ENCODE data around the gene NEURL1.
"Not testable (repeated sequence)": the region's sequence is repeated elsewhere in the genome, so short reads cannot be mapped to it uniquely, and the experiment has no call there.

Gene NEURL1

GRCh38 chr10:103608056-103608455, 114.6 kb downstream of the NEURL1 start:
- DNase-seq (ENCODE audit: low read depth), result not testable (repeated sequence)

GRCh38 chr10:103609231-103610082, 116.0 kb downstream of the NEURL1 start:
- no peak for DNase-seq (ENCODE audit: low read depth)

- no peak for DNase-seq (ENCODE audit: low read depth)
Observed at GRCh38 chr10:103610083-103610472, 116.6 kb downstream of the NEURL1 start.

DNA sequence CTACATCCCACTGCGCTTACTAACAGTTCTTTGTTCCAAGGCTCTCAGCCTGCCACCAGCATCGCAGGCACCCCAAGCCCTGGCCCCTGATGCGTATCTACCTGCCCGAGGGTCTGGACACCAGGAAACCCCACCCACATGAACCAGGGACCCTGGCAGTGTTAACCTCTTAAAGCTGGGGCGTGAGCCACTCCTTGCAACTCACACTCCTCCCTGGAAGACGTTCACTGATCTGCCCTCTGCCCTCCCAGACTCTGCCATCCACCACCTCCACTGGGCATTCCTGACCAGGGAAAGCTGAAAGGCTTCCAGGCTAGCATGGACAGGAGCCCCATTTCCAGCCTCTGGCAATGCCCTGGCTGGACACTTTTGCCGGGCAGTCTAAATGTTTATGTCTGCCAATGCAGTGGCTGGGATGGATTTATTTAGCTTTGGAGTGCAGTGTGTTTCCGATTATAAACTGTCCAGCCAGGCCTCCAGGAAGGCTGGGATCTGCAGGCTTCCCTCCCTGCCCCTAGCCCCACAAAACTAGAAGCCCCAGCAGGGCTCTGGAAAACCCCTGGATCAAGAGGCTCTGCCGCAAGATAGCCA, 117.5 kb downstream of the NEURL1 start:
- no peak for DNase-seq (ENCODE audit: low read depth)

DNA sequence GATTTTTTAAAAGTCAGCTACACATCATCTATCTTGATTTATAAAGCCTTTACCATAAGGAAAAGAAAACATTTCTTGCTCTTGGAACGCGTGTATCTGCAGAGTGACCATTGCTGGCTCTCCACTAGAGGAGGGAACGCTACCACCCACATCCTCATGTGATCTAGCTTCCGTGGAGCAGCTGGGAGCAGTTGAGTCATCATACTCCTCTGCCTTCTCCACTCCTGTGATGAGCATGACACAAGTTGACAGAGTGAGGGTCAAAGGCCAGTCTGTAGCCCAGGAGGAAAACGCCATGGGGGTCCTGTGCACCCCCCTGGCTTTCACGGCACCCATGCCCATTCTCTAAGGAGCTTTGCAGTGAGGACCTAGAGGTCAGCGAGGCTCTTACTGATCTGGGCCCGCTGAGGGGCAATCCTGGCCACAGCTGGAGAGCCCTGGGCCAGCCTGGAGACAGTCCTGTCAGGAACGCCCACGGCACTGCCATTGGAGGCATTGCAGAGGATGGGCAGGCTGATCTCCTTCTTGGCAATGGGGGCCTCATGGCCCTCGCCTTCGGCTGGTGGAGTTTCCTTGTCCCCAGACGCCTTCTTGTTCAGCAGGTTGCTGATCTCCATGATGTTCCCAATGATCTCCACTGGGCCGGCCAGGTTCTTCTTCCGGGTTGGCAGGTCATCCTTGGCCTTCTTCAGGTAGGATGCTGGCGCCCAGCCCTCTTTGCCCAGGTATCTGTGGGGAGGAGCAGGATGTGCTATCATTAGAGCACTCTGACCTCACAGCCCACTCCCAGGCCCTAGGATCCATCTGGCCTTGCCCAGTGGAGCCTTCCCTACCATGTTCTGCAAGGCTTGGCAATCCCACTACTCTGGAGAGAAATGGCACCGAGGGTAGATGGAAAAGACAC, 119.2 kb downstream of the NEURL1 start:
- no peak for DNase-seq (ENCODE audit: low read depth)

DNA sequence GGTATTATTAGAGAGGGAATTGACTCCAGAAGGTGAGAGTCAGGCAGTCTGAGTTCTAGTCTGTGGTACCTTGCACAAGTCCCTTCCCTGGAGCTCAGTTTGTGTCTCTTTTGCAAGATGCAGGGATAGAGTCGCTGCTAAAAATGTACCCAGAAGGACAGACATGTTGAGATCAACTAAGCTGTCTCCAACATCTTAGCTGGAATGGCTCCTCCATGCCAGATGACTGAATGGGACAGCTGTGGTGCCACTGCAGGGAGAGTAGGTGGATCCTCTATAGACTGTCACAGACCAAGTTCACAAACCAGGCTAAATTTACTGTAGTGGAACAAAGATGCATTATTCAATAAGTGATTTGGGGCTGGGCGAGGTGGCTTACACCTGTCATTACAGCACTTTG, 120.1 kb downstream of the NEURL1 start:
- DNase-seq (ENCODE audit: low read depth), result no peak

- no peak for DNase-seq (ENCODE audit: low read depth)
Observed at GRCh38 chr10:103614306-103615158, 121.0 kb downstream of the NEURL1 start.

DNA sequence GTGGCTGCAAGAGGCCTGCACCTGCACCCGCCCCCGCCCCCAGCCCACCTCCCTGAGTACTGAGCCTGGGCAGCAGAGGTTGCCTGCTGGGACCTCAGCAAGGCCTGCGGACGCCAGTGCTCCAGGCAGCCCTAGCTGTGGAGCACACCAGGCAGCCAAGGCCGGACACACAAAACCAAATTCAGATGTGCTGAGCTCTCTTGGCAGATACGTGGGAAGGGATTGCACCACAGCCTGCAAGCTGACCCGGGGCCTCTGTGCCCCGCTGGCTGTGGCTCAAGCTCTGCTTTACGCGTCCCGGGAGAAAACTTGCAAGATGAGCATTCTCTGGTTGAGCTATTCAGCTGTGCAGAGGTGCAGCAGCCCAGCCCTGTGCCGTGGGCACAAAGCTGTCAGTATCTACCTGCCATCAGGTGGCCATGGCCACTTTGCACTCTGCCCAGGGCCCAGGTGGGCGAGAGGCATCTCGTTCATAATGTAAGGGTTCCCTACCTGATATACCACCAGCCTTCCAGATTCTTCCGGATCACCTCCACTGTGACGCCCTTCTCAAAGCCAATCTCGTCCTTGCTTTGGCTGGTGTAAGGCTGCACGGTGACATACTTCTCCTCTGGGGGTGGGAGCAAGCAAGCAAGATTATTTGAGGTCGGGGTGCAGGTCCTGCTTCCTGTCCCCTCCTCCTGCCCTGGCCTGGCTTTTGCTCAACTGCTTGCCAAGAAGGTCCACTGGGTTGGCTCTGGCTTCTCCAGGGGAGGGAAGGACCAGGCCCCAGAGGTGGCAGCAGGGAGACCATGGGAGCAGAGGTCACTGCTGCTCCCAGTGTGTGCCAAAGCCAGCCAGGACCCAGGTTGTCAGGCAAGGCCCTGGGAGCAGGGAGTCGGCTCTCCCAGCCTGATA, 123.4 kb downstream of the NEURL1 start:
- DNase-seq (ENCODE audit: low read depth), result no peak

DNA sequence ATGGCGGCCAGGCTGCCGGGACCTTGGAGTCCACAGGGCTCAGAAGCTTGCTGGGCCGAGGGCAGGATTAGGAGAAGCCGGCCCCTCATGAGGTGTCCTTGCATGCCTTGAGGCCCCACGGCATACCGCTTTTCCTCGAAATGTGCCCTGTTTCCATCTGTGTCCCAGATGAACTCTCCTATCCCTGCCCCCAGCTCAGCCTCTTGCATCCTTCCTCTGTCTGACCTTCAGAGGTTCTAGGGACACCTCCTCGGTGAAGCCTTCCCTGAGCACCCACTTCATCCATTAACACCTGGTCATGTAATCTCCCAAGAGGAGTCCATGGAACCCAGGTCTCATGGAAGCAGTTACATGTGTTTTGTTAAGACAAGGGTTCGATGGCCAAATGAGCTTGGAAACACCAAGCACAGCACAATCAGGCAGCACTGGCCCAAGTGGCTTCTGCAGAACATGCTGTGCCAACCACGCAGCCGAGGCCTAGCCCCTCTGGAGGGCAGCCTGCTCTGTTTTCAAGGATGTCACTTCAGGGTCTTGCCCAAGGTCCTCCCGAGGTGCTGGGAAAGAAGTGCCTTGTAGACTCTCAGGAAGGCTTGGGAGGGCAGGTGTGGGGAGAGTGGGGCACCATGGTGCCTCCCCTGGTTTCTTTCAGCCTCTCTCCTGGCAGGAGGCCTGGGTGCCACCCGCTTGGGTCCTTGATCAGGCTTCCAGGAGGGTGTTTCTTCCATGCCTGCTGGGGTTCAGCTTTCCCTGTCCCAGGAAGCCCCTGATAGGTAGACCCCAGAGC, 124.3 kb downstream of the NEURL1 start:
- DNase-seq (ENCODE audit: low read depth), result no peak

DNA sequence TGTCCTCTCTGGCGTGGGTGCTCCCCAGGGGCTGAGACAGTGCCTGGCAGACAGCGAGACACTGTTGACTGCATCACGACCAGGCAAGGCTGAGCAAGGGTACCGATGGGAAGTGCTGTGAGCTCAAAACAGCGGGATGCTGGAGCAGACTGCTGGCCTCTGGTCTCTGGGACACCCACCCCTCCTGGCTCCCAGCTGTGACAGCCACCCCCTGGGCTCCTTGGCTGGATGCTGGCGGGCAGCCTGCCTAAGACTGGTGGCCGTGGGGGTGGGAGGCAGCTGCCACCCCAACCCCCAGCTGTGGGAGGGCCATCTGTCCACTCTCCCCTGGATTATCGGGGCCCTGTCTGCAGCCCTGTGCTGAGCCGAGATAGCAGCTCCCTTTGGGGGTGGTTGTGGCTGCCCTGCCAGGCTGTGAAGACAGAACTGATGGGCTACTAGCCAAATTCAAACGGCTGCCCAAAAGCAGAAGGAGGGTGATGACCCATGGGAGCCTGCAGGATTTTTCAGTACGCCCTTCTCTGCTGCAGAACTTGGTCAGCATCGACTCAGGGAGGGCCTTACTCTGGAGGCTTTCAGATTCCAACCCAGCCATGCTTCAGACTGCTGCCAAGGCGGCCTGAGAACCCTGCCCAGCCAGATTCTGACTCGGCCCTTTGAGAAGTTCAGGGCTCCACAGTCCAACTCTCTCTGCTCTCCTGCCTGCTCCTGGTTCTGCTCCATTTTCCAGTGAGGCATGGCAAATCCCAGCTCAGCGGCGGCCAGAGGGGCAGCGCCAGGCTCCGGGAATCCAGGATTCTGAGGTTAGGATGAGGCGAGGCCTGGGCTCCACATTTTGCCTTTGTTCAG, 125.3 kb downstream of the NEURL1 start:
- DNase-seq (ENCODE audit: low read depth), result no peak

DNA sequence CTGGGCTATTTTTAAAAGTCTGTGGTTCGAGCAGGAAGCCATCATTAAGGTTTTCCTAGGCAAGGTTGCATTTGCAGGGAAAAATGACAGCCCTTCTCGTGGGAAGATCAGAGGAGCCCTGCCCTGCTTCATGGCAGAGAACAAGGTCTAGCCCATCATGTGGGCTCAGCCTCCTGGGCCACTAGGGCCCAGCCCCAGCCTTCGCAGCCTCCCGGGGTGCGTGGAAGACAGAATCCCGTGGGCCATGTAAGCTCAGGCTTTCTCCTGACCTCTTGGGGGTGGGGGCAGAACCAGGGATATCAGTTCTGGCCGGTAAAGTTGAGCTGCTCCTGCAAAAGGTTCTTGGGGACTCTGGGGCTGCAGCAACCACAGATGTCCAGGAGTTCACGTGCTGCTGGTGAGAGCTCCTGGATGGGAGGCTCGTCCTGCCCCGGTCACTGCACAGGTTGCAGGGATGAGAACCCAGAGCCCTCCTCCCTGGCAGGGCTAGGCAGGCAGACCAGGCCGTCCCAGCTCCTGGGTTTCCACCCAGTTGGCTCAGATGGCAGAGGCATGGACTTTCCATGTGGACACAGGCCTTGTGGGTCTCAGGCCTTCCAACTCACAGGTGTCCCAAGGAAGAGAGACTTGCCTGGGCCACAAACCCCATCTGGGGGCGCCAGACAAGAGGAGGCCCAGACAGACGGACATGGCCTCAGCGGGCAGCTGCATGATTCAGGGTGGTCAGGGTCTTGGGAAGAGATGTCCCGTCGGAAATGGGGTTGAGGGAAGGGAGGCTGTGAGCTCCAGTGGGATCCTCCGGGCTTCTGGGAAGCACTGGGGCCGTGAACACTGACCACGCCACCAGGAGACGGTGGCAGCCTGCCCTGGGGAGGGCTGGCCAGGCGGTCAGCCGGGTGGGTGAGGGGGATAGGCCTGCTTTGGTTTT, 126.2 kb downstream of the NEURL1 start:
- no peak for DNase-seq (ENCODE audit: low read depth)

- DNase-seq (ENCODE audit: low read depth), result no peak
Observed at GRCh38 chr10:103620352-103620740, 126.8 kb downstream of the NEURL1 start.

DNA sequence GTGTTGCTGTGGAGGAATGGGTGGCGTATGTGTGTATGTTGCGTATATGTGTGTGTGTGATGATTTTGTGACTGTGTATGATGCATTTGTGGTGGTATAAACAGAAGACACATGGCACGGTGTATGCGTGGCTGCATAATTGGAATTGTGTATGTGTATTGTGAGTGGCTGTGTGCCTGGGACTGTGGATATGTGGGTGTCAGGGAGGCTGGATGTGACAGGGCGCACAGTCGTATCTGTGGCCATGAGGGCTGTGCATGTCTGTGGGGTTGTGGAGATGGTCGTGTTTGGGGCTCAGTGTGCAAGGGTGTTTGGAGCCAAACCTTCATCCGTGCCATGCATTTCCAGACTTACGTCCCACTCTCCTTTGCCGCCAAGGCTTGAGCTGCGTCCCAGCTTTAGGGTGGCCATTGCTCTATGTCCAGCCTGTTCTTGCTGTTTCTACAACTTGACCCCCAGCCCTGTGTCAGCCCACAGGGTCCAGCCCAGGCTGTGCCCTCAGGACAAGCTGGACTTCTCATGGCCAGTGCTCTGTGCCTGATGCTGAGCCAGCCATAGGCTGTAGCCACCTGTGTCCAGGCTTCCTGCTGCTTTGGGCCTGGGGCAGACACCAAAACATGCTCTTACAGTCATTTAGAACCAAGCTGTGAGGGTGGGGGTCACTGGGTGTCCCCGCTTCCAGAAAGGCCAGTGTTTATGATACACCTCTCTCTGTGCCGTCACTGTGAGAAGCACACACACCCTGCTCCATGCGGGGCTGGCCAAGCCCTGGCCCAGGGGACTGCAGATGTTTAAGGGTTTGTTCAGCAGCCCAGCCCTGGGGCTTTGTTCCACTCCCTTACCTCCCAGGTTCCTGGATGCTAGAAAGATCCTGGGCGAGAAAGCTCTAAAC, 127.6 kb downstream of the NEURL1 start:
- no peak for DNase-seq (ENCODE audit: low read depth)

GRCh38 chr10:103621783-103622125, 128.2 kb downstream of the NEURL1 start:
- no peak for DNase-seq (ENCODE audit: low read depth)

DNA sequence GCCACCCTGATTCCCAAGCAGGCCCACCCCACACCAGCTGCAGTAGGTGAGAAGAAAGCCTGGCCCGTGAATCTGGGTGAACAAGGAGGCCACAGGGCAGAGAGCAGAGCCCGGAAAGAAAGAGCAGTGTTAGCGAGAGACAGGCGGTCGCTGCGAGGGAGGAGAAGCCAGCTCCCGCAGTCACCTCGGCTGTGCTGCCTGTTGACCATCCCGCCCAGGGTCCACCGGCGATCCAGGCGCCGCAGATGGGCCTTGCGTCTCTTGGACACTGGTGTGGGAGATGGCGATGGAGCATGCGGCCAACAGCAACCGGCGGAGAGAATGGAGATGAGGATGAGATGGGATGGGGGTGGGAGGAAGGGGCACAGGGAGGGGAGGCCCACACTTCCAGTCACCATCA, 128.8 kb downstream of the NEURL1 start:
- no peak for DNase-seq (ENCODE audit: low read depth)

DNA sequence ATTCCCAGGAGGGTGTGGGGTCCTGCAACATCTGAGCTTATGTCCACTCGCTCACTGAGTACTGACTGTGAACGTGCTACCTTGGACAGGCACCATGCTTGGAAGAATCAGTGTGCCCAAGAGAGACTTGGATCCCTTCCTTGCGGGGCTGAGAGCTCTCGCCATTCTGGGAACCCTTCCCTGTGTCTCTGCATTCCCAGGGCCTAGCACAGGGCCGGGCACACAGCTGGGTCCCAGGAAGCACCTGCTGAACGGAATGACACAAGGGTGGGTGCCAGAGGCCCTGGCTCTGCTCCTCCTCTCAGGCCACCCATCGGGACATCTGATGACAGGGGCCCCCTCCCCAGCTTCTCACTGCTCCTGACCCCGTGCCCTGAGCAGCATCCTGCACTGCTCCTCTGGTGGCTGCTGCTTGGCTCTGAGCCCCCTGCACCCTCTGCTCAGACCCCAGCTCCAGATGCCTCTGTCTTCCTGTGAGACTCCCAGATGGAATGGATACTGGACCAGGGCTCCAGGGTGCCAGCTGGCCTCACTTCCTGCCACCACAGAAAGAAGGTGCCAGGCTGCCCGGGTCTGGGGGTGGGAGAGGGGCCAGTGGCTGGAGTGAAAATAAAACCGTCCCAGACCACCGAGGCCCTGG, 129.6 kb downstream of the NEURL1 start:
- no peak for DNase-seq (ENCODE audit: low read depth)

All from stimulated activated CD8-positive, alpha-beta memory T cell treated with anti-CD3 and anti-CD28 coated beads, Interleukin-7, amount 100 ng/mL, for 24 hours (primary cell).